Stimulated activated CD4-positive, alpha-beta T cell treated with anti-CD3 and anti-CD28 coated beads, Interleukin-4, amount 100 ng/mL, for 4 hours (primary cell): ENCODE data around the gene SPARCL1.
"Not testable (repeated sequence)": the region's sequence is repeated elsewhere in the genome, so short reads cannot be mapped to it uniquely, and the experiment has no call there.

Experiments used
- DNase-seq, 2 experiments: peaks; one replicate each; pipeline ENCODE4 v3.0.0-alpha.2; 2020

Gene SPARCL1

GRCh38 chr4:87433342-87433741 lies 95.8 kb downstream of the SPARCL1 start:
- no peak for DNase-seq

GRCh38 chr4:87430038-87430437 lies 99.1 kb downstream of the SPARCL1 start:
- no peak for DNase-seq

- DNase-seq: no peak
Observed at GRCh38 chr4:87428979-87429378, 100.2 kb downstream of the SPARCL1 start.

GRCh38 chr4:87427518-87427868 lies 101.7 kb downstream of the SPARCL1 start:
- no peak for DNase-seq

DNA sequence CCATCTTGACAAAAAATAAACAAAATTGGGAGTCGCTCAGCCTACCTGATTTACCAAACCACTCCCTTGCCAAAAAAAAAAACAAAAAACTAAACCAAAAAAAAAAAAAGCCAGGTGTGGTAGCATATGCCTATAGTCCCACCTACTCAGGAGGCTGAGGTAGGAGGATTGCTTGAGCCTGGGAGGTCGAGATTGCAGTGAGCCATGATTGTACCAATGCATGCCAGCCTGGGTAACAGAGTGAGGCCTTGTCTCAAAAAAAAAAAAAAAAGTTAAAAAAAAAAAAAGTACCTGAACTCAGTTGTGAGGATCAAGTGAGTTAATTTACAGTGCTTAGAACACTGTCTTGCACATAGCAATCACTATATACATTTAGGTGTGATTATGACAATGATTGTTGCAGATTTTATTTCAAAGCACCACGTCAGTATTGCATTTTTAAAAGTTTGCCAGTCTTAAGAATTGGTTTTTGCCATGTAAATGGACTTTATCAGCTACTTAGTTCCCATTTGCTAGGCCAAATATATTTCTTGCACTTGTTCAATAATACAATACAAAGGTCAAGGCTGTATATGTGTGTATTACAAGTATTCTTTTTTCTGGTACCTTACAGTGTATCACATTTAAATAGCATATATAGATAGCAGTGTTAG lies 102.2 kb downstream of the SPARCL1 start:
- DNase-seq: no peak

DNA sequence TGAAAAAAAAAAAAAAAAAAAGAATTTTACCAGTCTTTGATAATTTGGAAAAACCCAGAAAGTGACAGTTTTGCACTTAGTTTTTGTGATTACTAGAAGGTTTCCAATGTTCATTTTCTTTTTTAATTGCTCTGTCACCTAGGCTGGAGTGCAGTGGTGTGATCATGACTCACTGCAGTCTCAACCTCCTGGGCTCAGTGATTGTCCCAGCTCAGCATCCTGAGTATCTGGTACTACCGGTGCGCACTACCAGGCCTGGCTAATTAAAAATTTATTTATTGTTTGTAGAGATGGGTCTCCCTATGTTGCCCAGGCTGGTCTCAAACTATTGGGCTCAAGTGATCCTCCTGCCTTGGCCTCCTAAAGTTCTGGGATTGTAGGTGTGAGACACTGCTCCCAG lies 103.5 kb downstream of the SPARCL1 start:
- DNase-seq: no peak

DNA sequence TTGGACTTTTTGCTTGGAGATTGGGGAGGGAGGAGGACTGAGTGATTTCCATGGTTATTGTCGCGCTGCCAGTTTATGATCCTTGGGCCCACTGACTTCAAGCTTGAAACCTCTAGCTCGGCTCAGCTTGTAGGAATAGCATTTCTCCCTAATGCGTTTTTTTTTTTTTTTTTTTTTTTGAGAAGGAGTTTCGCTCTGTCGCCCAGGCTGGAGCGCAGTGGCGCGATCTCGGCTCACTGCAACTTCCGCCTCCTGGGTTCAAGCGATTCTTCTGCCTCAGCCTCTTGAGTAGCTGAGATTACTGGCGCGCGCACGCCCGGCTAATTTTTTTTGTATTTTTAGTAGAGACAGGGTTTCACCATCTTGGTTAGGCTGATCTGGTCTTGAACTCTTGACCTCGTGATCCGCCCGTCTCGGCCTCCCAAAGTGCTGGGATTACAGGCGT lies 105.1 kb downstream of the SPARCL1 start:
- DNase-seq: not testable (repeated sequence)
